Endothelial cell of umbilical vein (primary cell): Measurements from ENCODE around the gene SYT10. TPM values are rescaled to one million over a fixed set of nuclear protein-coding genes. Genes with fewer than 3 reads are reported as not detected.

Experiments used
- BruUV-seq: library from RNA; stranded (reverse); fragments of 400-500 nt; replicated peaks from 2 replicates; lab custom pipeline; 2021; lab: Mats Ljungman, UMichigan
- CTCF ChIA-PET: fragments of 300-600, 350-600 bp; sonication (Branson Sonifier 250); formaldehyde crosslinking; loops from one replicate; lab custom pipeline; 2021; ENCODE audit warnings: antibody characterized with exemption, inconsistent platforms; lab: Charles Lee
- POLR2A ChIA-PET: fragments of 300-600, 350-600 bp; sonication (Branson Sonifier 250); formaldehyde crosslinking; loops from one replicate; lab custom pipeline; 2021; ENCODE audit warnings: antibody characterized with exemption, inconsistent platforms; lab: Charles Lee
- DNase-seq: peaks from one replicate; pipeline ENCODE4 v3.0.0-alpha.2; 2011; ENCODE audit warnings: low read depth, low spot score
- FAIRE-seq: peaks from 2 replicates; lab custom pipeline; 2011; peaks lifted over from hg19 to GRCh38; lab: Jason Lieb, UNC
- H2AFZ ChIP-seq: 2 replicates; pipeline ENCODE4 v1.6.0; 2012; ENCODE audit warnings: low read depth, low read length, control low read depth, inconsistent platforms
- H3K27ac ChIP-seq: 2 replicates; pipeline ENCODE4 v1.5.1; 2011; ENCODE audit warnings: low read depth, mild to moderate bottlenecking, control low read depth, low read length, moderate library complexity; ENCODE audit not compliant: insufficient read depth
- H3K27me3 ChIP-seq, 2 experiments: 2 replicates each; pipeline versions ENCODE4 v1.6.0 to v1.6.1; 2011; ENCODE audit warnings: low read length in 2 of 2, mixed read lengths in 1 of 2; ENCODE audit not compliant: control insufficient read depth in 2 of 2, insufficient read depth in 2 of 2
- H3K36me3 ChIP-seq, 2 experiments: 2 replicates in 1 of 2; 3 replicates in 1 of 2; pipeline ENCODE4 v1.5.1; 2011; ENCODE audit warnings: low read length in 2 of 2, mild to moderate bottlenecking in 1 of 2, moderate library complexity in 1 of 2; ENCODE audit not compliant: control insufficient read depth in 2 of 2, insufficient read depth in 2 of 2; ENCODE audit errors: extremely low read depth in 1 of 2
- H3K4me1 ChIP-seq: 3 replicates; pipeline ENCODE4 v1.5.1; 2011; ENCODE audit warnings: mild to moderate bottlenecking, low read length; ENCODE audit not compliant: control insufficient read depth, insufficient read depth; ENCODE audit errors: extremely low read depth
- H3K4me2 ChIP-seq: 2 replicates; pipeline ENCODE4 v1.6.1; 2011; ENCODE audit warnings: low read length, control low read depth, mixed read lengths; ENCODE audit not compliant: insufficient read depth
- H3K4me3 ChIP-seq, 3 experiments: fragments of 200-600 bp in 1 of 3; sonication (generic), shearing (Covaris generic) in 1 of 3; replicated peaks in 1 of 3; 2 replicates each; pipeline ENCODE4 v1.5.1; 2011 to 2016; ENCODE audit warnings: control low read depth in 3 of 3, low read length in 3 of 3, mild to moderate bottlenecking in 2 of 3, inconsistent platforms in 1 of 3, low read depth in 1 of 3, moderate library complexity in 1 of 3; ENCODE audit not compliant: insufficient read depth in 1 of 3
- H3K79me2 ChIP-seq: 2 replicates; pipeline ENCODE4 v1.6.0; 2012; ENCODE audit warnings: low read length, inconsistent platforms; ENCODE audit not compliant: control insufficient read depth, insufficient read depth
- H3K9ac ChIP-seq: replicated peaks from 2 replicates; pipeline ENCODE3; 2011; ENCODE audit warnings: low read length, control low read depth; ENCODE audit not compliant: insufficient read depth; ENCODE audit errors: extremely low read depth
- H3K9me1 ChIP-seq: replicated peaks from 3 replicates; pipeline ENCODE4 v1.6.0; 2011; ENCODE audit warnings: mild to moderate bottlenecking, low read length; ENCODE audit not compliant: control insufficient read depth, insufficient read depth; ENCODE audit errors: extremely low read depth
- H3K9me3 ChIP-seq: replicated peaks from 2 replicates; pipeline ENCODE4 v1.5.1; 2012; ENCODE audit warnings: low read length, inconsistent platforms; ENCODE audit not compliant: control insufficient read depth, insufficient read depth
- H4K20me1 ChIP-seq: replicated peaks from 2 replicates; pipeline ENCODE3; 2011; ENCODE audit warnings: mild to moderate bottlenecking, low read length; ENCODE audit not compliant: control insufficient read depth, insufficient read depth; ENCODE audit errors: extremely low read depth
- CTCF ChIP-seq, 2 donors: IDR thresholded peaks; 1 replicate in 1 of 2; 2 replicates in 1 of 2; pipeline ENCODE4 v1.5.1; 2011; ENCODE audit warnings: low read length in 2 of 2, mild to moderate bottlenecking in 2 of 2, moderate library complexity in 2 of 2, control low read depth in 1 of 2, inconsistent platforms in 1 of 2, low read depth in 1 of 2; ENCODE audit not compliant: insufficient read depth in 1 of 2; ENCODE audit errors: extremely low read depth in 1 of 2
- GATA2 ChIP-seq: IDR thresholded peaks from 2 replicates; pipeline ENCODE4 v1.7.0; 2011; ENCODE audit warnings: low read depth, mild to moderate bottlenecking, moderate library complexity, mixed read lengths, low read length; ENCODE audit not compliant: insufficient read length, insufficient read depth
- JUN ChIP-seq: IDR thresholded peaks from 2 replicates; pipeline ENCODE4 v1.6.1; 2011; ENCODE audit warnings: borderline replicate concordance, low read depth; ENCODE audit not compliant: insufficient read length, insufficient read depth
- POLR2A ChIP-seq: IDR thresholded peaks from 2 replicates; pipeline ENCODE4 v1.6.1; 2012; ENCODE audit warnings: low read depth, mild to moderate bottlenecking, control low read depth, low read length
- POLR2AphosphoS5 ChIP-seq: IDR thresholded peaks from 2 replicates; pipeline ENCODE4 v1.6.1; 2012; ENCODE audit warnings: low read depth, mild to moderate bottlenecking, control low read depth, low read length, moderate library complexity; ENCODE audit not compliant: insufficient read depth
- dilution Hi-C: fragments of 300-500 bp; cut with MboI; formaldehyde crosslinking; loops from one replicate; pipeline ENCODE4 v1.15.0; 2019; ENCODE audit warnings: low sequenced_read_pairs; ENCODE audit not compliant: extremely low pct_ligation_motif_present
- intact Hi-C: fragments of 100-400 bp; cut with micrococcal nuclease; formaldehyde crosslinking; loops from one replicate; pipeline ENCODE4 v1.10.0; 2022
- polyA plus RNA-seq, 4 experiments: library from polyadenylated mRNA; depleted of rRNA in 3 of 4; stranded (reverse) in 3 of 4; unstranded in 1 of 4; fragments of >200 nt; gene quantifications; 2 replicates each; pipeline versions ENCODE4 v1.2.1 to v1.2.3, GENCODE V29; 2011 to 2012; ENCODE audit warnings: missing spikeins in 1 of 4
- total RNA-seq: library from RNA; stranded (reverse); gene quantifications from 2 replicates; pipeline ENCODE4 v1.2.3, GENCODE V29; 2021

The SYT10 gene
- total and polyA plus RNA-seq, 2 donors (not counting 3 experiments of a cell fraction or from before 2014, with no cell fraction given), result not detected

DNA sequence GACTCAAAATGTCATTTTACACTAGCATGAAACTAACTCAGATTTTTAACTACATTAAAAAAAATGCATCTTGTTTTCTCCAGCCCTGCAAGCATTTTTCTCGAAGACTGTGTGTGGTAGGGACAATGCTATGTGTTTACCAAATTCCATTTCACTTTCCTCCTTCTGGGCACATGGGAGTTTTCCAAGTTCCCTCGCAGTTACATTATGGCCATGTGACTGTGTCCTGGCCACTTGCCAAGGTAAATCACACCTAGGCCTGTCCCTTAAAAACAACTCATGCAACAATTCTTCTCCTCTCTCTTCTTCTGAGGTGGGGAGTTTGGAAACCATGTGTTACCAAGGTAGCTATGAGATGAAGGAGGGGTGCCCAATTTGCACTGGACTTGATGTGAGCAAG, 108.7 kb downstream of the SYT10 start:
- Histone ChIP-seq H3K79me2 (no peaks in the 10 kb centered on the region), H3K27ac (no peak overlapping the region), H4K20me1 (no peaks in the 10 kb centered on the region), H3K4me1 (no peaks in the 10 kb centered on the region), H2AFZ (no peak overlapping the region), H3K9me3 (no peaks in the 10 kb centered on the region), H3K27me3 (no peaks in the 10 kb centered on the region), H3K4me3 (no peak overlapping the region), H3K9ac (no peak overlapping the region), H3K36me3 (no peaks in the 10 kb centered on the region), H3K4me2 (no peak overlapping the region), H3K9me1 (no peaks in the 10 kb centered on the region)
- intact Hi-C loops, result no loop called here
- ChIA-PET CTCF (no interaction called here), POLR2A (no interaction called here)
- FAIRE-seq (no peak), DNase-seq (no peak)
- no peak for TF ChIP-seq POLR2A
- TF ChIP-seq JUN, result no peak
- no peak for TF ChIP-seq CTCF (IDR thresholded peaks at IDR 0.05; ENCODE audit: extremely low read depth in 1 of 2, insufficient read depth in 1 of 2, low read depth in 1 of 2, low read length in 2 of 2)
- no peak for TF ChIP-seq GATA2
- no peak for TF ChIP-seq POLR2AphosphoS5
- no TSS peak for BruUV-seq
- dilution Hi-C loops, result no loop called here
